Heart left ventricle (tissue), 16 donors: ENCODE data around the gene MAFG. TPM values are rescaled to one million over a fixed set of nuclear protein-coding genes. Genes with fewer than 3 reads are reported as not detected.
A peak's percentile ranks its signal among the peaks of the same experiment; 100 is the strongest.

ENCODE experiments used
- ATAC-seq, 4 donors: fragments of 200-7000 bp; cut with Tn5 transposase; one replicate each; pipeline ENCODE4 v1.9.1; 2020 to 2022; ENCODE audit warnings: moderate library complexity in 4 of 4, mild to moderate bottlenecking in 3 of 4, moderate number of reproducible peaks in 1 of 4
- DNase-seq, 5 donors: peaks; one replicate each; pipeline ENCODE4 v3.0.0-alpha.2; 2020
- H3K27ac ChIP-seq, 12 donors: fragments of 200-600 bp; sonication (generic) in 4 of 12; one replicate each; pipeline versions ENCODE4 v1.5.0 to v1.8.0; 2016 to 2022; ENCODE audit warnings: mild to moderate bottlenecking in 2 of 12
- H3K27me3 ChIP-seq, 9 donors: fragments of 200-600 bp; sonication (generic) in 2 of 9; one replicate each; pipeline versions ENCODE4 v1.5.1 to v1.8.0; 2016 to 2022; ENCODE audit warnings: mild to moderate bottlenecking in 3 of 9
- H3K36me3 ChIP-seq, 9 donors: fragments of 200-600 bp; sonication (generic) in 2 of 9; one replicate each; pipeline versions ENCODE4 v1.5.0 to v1.8.0; 2018 to 2022; ENCODE audit warnings: mild to moderate bottlenecking in 2 of 9
- H3K4me1 ChIP-seq, 12 donors: fragments of 200-600 bp; sonication (generic) in 4 of 12; one replicate each; pipeline versions ENCODE4 v1.5.0 to v1.8.0; 2016 to 2022; ENCODE audit warnings: mild to moderate bottlenecking in 3 of 12
- H3K4me3 ChIP-seq, 12 donors: fragments of 200-600 bp; sonication (generic) in 4 of 12; one replicate each; pipeline versions ENCODE4 v1.5.0 to v1.8.0; 2017 to 2022; ENCODE audit warnings: mild to moderate bottlenecking in 9 of 12, moderate library complexity in 4 of 12
- H3K9me3 ChIP-seq, 12 donors: fragments of 200-600 bp; sonication (generic) in 4 of 12; one replicate each; pipeline versions ENCODE4 v1.5.0 to v1.8.0; 2016 to 2022; ENCODE audit warnings: mild to moderate bottlenecking in 1 of 12
- CTCF ChIP-seq, 12 donors: fragments of 200-600 bp; sonication (generic) in 4 of 12; IDR thresholded peaks; one replicate each; pipeline versions ENCODE4 v1.5.0 to v1.8.0; 2018 to 2022; ENCODE audit warnings: antibody characterized with exemption in 12 of 12, mild to moderate bottlenecking in 5 of 12
- POLR2A ChIP-seq, 2 donors: fragments of 450-650 bp; IDR thresholded peaks; one replicate each; pipeline ENCODE4 v1.6.1; 2017; ENCODE audit warnings: antibody characterized with exemption in 2 of 2, mild to moderate bottlenecking in 2 of 2, moderate library complexity in 2 of 2
- WGBS, 4 donors: extraction: QIAGEN DNeasy Blood & Tissue Kit in 2 of 4; methylation state at CpG; one replicate each; pipeline versions ENCODE4 v1.1.5 to v1.1.7; 2013 to 2018; 5-methylcytosine and 5-hydroxymethylcytosine counted together
- intact Hi-C, 10 donors: fragments of 100-400 bp; cut with DNase I; formaldehyde crosslinking; loops; one replicate each; pipeline versions ENCODE4 v1.11.1 to v1.14.2; 2022
- polyA plus RNA-seq, 2 donors: library from polyadenylated mRNA; stranded (reverse); fragments of 200-250 nt; gene quantifications; one replicate each; pipeline ENCODE4 v1.2.3, GENCODE V29; 2013
- total RNA-seq, 9 donors: library from RNA; depleted of rRNA in 2 of 9; stranded (reverse); fragments of >200 nt in 2 of 9; fragmentation: NEBNext Ultra II Directional in 3 of 9; extraction: Animal tissue kit (Norgen Biotek cat#: 25700) in 3 of 9; gene quantifications; one replicate each; pipeline versions ENCODE4 v1.1.0 to v1.2.4, GENCODE V29; 2016 to 2023
- donor health status: ischemic (EF 13 %, LVEDD 7.1; RV severe dilation, severe dysfunction).
- donor health status: healthy with polysubstance abuse.
- donor health status: DM: no; HTN: yes; CAD: no.
- donor health status: DM: no; HTN: no; CAD: no.
- donor health status: ischemic (EF 25% LVEDD 6.9; RV normal size, moderate dysfunction).
- donor health status: ischemic (EF 25% LVEDD 5.7; RV mildly dilated, moderate dysfunction).
- donor health status: healthy.
- donor health status: DM: yes; HTN: yes; CAD: no.
- donor health status: ischemic (EF 35%, LVEDD 5.7; RV mildly dilated, moderate dysfunction).
- donor health status: nonischemic (EF 11% LVEDD 7.7; RV severe dilation, severe dysfunction).
- donor health status: DM: yes; HTN: yes; CAD: no.
- donor health status: PGD.
- donor health status: ischemic (EF 29% LVEDD 5.4; RV normal size, mild dysfunction).
- donor health status: nonischemic (EF 23%, LVEDD 6.1; RV moderate dilation, normal function).

The MAFG gene
- total and polyA plus RNA-seq, 11 donors: 10.2 to 30.5 (median 18.0) TPM

DNA sequence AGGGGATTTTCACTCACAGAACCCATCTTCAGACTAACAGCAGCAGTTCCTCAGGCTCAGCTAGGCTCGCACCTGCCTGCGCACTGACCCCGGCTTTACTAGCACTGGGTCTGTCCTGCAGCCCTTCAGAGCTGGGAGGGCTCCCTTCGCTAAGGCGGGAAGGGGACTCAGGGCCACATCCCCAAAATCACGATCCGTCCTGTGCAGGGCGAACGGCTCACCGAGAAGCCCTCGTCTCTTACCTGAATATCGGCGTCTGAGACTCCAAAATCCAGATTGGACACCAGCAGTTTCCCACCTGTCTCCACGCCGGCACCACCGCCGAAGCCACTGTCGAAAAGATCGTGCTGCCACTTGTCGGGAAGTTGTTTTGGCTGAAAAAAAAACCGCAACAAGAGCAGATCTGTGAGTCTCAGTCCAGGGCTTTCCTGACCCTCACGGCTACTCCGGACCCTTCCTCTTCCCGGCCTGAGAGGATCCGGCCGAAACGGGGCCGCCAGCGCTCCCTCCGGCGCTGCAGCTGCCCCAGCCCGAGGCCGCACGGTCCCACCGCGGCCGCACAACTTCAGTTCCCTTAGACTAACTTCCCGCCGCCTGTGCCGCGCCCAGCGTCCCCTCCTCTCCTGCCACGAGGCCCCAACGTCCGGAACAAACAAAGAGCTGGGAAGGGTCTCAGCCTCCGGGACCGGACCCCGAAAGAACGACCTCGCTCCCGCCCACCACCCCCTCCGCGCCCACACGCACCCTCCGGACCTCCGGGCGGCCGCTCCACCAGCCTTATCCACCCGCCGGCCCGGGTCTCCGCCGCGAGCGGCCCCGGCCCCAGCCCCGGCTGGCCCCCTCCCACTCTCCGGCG, 36.9 kb downstream of the MAFG start:
- DNase-seq (peak in 1 of 5 donors; percentile 60), ATAC-seq (no peak)
- H3K27ac ChIP-seq: peak overlapping the region in 11 of 12 donors; percentile 64 to 97 (median 93)
- intact Hi-C loops: loop anchor here in 1 of 10 donors (1.0 kb wide), 1 partner anchor 21 kb away; the partner anchor contains the start of gene PCYT2
- peaks cover 0 to 70% (median 62%) of the 10 kb centered on the region in 9 donors for H3K36me3 ChIP-seq
- 7 to 12% (median 8%) methylated on average over 45 to 69 of the region's 69 CpGs for WGBS, 4 donors
- H3K4me3 ChIP-seq: peak overlapping the region; percentile 56 to 99 (median 94)
- H3K9me3 ChIP-seq: no peaks in the 10 kb centered on the region
- peaks cover 7 to 34% (median 21%) of the 10 kb centered on the region in 12 donors for H3K4me1 ChIP-seq
- TF ChIP-seq CTCF (IDR thresholded peaks at IDR 0.05) (no peak), POLR2A (IDR thresholded peaks at IDR 0.05) (no peak)
- no peaks in the 10 kb centered on the region for H3K27me3 ChIP-seq

DNA sequence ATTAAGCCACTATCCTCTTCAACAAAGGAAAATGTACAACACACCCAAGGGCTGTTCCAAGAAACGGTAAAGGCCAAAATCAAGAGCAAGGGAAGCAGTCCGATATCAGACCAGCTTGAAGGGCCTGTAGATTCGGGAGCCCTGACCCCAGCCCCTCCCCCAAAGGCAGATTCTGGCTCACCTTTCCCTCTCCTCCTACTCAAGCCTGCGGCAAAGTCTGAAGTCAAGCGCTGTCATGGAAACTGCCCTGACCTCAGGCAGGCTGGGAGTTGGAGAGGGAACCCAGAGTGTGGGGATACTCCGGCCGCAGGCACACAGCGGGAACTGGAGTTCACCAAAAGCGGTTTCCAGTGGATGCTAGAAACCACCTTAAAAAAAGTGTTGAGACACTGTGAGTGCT, 37.9 kb downstream of the MAFG start:
- 85 to 92% (median 90%) methylated on average over 9 of the region's 9 CpGs for WGBS, 4 donors
- ATAC-seq: no peak
- Histone ChIP-seq H3K9me3 (no peaks in the 10 kb centered on the region), H3K27ac (no peak overlapping the region), H3K4me1 (peaks cover 7 to 41% (median 24%) of the 10 kb centered on the region in 12 donors), H3K36me3 (peaks cover 0 to 70% (median 55%) of the 10 kb centered on the region in 9 donors), H3K4me3 (peak overlapping the region in 6 of 12 donors; percentile 91 to 99 (median 98)), H3K27me3 (no peaks in the 10 kb centered on the region)
- no peak for TF ChIP-seq POLR2A (IDR thresholded peaks at IDR 0.05)
- TF ChIP-seq CTCF (IDR thresholded peaks at IDR 0.05): no peak
- peak in 1 of 5 donors; percentile 30 for DNase-seq
- intact Hi-C loops: no loop called here

GRCh38 chr17:81888988-81889595, 38.4 kb downstream of the MAFG start:
- DNase-seq (peak in 1 of 5 donors; percentile 33), ATAC-seq (no peak)
- TF ChIP-seq POLR2A (IDR thresholded peaks at IDR 0.05) (no peak), CTCF (IDR thresholded peaks at IDR 0.05) (no peak)
- WGBS, 4 donors: 90 to 92% (median 92%) methylated on average over 9 to 16 of the region's 16 CpGs
- intact Hi-C loops: no loop called here
- H3K9me3 ChIP-seq: no peaks in the 10 kb centered on the region
- H3K4me1 ChIP-seq: peaks cover 7 to 45% (median 27%) of the 10 kb centered on the region in 12 donors
- H3K36me3 ChIP-seq: peaks cover 0 to 68% (median 55%) of the 10 kb centered on the region in 9 donors
- no peaks in the 10 kb centered on the region for H3K27me3 ChIP-seq
- no peak overlapping the region for H3K4me3 ChIP-seq
- no peak overlapping the region for H3K27ac ChIP-seq
